ENCODE measurements around the gene STX18. TPM values are rescaled to one million over a fixed set of nuclear protein-coding genes. Genes with fewer than 3 reads are reported as not detected.

The STX18 gene
- 10 to 100 TPM; 30.8 to 33.5 TPM for total RNA-seq

DNA sequence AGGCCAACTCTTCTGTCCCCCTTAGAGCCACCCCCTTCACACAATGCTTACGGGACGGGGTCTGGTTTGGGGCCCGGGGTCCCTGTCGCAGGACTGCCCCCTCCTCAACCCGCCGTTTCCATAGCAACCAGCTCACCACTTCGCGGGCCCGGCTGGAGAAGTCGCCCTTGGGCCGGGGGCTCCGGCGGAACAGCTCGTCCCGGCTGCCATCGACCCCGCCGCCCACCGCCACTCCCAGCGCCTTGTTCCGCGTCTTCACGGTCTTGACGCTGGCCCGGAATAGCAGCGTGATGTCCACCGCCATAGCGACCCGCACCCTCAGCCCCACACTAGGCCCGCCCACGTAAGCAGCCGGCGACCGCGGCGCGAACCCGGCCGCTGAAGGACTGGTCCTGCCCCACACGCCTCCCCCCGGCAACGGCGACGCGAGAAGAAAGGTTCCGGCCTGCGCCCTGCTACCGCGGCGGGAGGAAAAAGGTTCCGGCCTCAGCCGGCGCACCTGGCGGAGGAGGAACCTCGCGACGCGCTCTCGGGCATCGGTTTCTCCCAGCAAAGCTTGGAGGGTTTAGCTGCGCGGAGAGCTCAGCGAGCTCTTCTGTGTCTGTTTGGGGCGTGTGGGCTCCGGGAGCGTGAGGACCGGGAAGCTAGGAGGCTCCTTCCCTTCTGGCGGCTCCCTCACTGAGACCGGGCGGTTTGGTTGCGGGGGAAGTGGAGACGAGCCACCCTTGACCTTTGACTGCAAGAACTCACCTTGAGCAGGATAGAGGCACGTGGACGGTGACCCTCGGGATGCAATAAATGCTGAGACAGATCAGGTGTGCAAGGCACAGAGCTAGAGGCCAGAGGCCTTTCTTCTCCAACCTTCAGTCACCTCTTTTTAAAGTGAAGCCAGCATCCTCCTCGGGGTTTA is at the start of gene STX18:
STX18 (minus strand) TSS at position 388 of the 910 bp plus-strand sequence; CDS start at position 304, 84 bp downstream.
- H3K9me3 Mint-ChIP-seq = no peaks in the 10 kb centered on the region
- H3K27ac Mint-ChIP-seq = peak within 1 kb of the TSS; percentile 89 to 93
- peak; percentile 98 for ATAC-seq

DNA sequence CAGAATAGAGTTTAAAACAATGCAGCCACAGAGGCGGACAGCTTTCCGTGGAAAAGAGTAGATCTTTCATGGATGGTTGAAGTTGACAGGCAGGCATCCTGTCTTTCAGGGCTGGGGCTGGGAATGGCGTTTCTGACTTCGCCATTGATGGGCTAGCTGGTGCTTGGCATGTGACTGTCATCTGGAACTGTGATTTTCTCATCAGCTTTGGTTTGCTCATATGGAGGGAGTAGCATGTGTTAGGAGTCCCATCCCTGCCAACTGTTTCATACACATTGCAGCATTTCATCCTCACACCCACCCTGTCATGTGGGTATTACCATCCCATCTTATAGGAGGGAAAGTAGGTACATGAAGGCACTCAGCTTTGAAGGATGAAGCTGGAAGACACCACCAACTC is 49.2 kb upstream of the STX18 start:
- ATAC-seq = no peak
- H3K9me3 Mint-ChIP-seq = peaks cover 8% of the 10 kb centered on the region
- peaks cover 17% of the 10 kb centered on the region for H3K36me3 Mint-ChIP-seq

More for the DNA sequence above, at the start of gene STX18:
- Mint-ChIP-seq H3K27me3 (no peaks in the 10 kb centered on the region), H3K36me3 (no peaks in the 10 kb centered on the region), H3K4me1 (ENCODE audit: low read depth in 2 of 2) (peaks cover 30 to 34% of the 10 kb centered on the region in 2 donors), H3K4me3 (peak within 1 kb of the TSS; percentile 97)
- DNase-seq (ENCODE audit: low spot score) = peak; percentile 90

DNA sequence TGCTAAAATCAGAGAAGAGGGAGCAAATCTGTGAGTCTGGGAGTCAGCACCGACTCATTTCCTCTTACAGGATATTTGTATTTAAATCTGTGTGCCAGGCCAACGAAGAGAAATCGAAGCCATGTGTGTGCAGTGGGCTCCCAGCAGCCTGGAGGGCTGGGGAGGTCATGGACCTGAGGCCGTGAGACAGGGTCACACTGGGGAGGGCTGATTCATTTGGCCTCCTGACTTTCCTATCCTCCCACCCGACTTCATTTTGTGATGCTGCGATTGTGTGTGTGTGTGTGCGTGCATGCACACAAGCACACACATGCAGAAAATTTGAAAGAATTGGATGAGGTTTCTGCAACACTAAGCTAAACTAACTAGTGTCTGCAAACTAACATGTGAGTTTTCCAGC is 48.7 kb upstream of the STX18 start:
- no peak for ATAC-seq
- Mint-ChIP-seq H3K4me3 (no peak overlapping the region), H3K4me1 (ENCODE audit: low read depth in 2 of 2) (no peaks in the 10 kb centered on the region)

More for the DNA sequence above, 49.2 kb upstream of the STX18 start:
- Mint-ChIP-seq H3K4me1 (ENCODE audit: low read depth in 2 of 2) (no peaks in the 10 kb centered on the region), H3K4me3 (no peak overlapping the region), H3K27ac (no peak overlapping the region), H3K27me3 (no peaks in the 10 kb centered on the region)
- DNase-seq (ENCODE audit: low spot score) = no peak

DNA sequence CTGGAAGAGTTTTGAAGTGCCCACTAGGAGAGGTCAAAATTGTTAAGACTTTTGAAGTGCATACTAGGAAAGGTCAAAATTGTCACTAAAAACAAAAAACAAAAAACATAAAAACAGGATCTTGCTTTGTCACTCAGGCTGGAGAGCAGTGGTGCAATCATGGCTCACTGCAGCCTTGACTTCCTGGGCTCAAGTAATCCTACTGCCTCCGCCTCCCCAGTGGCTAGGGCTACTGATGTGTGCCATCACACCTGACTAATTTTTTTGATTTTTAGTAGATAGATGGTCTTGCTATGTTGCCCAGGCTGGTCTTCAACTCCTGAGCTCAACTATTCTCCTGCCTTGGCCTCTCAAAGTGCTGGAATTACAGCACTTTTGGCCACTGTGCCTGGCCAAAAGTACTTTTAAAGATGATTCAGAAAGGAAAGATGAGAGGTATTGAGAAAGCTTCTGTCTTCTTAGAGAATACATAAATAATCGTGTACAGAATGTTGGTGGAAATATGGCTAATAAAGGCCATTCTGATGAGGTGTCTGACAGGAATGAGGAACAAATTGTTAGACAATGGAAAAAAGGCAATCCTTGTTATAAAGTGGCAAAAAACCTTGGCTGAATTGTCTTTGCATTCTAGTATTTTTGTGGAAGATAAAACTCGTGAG is 43.3 kb upstream of the STX18 start:
- Mint-ChIP-seq H3K4me1 (ENCODE audit: low read depth in 2 of 2) (no peaks in the 10 kb centered on the region), H3K9me3 (peaks cover 3% of the 10 kb centered on the region), H3K36me3 (peaks cover 11% of the 10 kb centered on the region), H3K27ac (no peak overlapping the region), H3K27me3 (no peaks in the 10 kb centered on the region), H3K4me3 (no peak overlapping the region)
- DNase-seq (ENCODE audit: low spot score) (no peak), ATAC-seq (no peak)

More for the DNA sequence above, 48.7 kb upstream of the STX18 start:
- H3K27me3 Mint-ChIP-seq = no peaks in the 10 kb centered on the region
- no peak for DNase-seq (ENCODE audit: low spot score)
- peaks cover 14% of the 10 kb centered on the region for H3K36me3 Mint-ChIP-seq
- no peak overlapping the region for H3K27ac Mint-ChIP-seq
- peaks cover 5% of the 10 kb centered on the region for H3K9me3 Mint-ChIP-seq

DNA sequence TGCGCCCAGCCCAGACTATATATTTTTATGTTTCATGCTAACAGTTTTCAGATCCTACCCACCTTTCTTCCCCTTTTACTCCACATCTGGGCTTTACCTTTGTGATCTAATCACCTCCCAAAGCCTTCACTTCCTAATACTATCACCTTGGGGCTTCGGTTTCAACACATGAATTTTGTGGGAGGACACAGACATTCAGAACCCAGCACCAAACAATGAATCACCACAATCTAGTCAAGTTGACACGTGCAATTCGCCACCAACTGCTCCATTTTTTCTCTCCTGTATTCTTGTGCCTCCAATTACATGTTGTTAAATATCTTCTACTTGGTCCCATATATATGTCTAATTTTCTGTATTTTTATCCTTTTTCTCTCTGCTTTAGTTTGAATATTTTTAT is 41.8 kb upstream of the STX18 start:
- H3K27me3 Mint-ChIP-seq = no peaks in the 10 kb centered on the region
- H3K27ac Mint-ChIP-seq = no peak overlapping the region
- ATAC-seq = no peak
- H3K4me3 Mint-ChIP-seq = no peak overlapping the region
- peaks cover 3% of the 10 kb centered on the region for H3K9me3 Mint-ChIP-seq
- peaks cover 11% of the 10 kb centered on the region for H3K36me3 Mint-ChIP-seq
- no peaks in the 10 kb centered on the region for H3K4me1 Mint-ChIP-seq (ENCODE audit: low read depth in 2 of 2)
- no peak for DNase-seq (ENCODE audit: low spot score)

DNA sequence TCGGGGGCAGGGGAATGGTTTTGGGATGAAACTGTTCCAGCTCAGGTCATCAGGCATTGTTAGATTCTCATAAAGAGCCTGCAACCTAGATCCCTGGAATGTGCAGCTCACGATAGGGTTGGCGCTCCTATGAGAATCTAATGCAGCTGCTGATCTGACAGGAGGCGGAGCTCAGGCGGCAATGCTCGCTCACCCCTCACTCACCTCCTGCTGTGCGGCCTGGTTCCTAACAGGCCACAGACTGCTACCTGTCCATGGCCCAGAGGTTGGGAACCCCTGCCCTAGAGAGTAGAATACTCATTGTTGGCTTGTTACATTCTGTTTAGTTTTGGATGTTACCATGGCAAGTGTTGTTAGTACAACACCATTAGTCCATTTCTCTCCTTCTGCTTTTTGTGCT is 40.8 kb upstream of the STX18 start:
- H3K9me3 Mint-ChIP-seq = peaks cover under 1% of the 10 kb centered on the region
- H3K4me3 Mint-ChIP-seq = no peak overlapping the region
- no peaks in the 10 kb centered on the region for H3K27me3 Mint-ChIP-seq
- H3K36me3 Mint-ChIP-seq = peaks cover 11% of the 10 kb centered on the region
- ATAC-seq (no peak), DNase-seq (ENCODE audit: low spot score) (no peak)
- H3K4me1 Mint-ChIP-seq (ENCODE audit: low read depth in 2 of 2) = no peaks in the 10 kb centered on the region
- no peak overlapping the region for H3K27ac Mint-ChIP-seq

DNA sequence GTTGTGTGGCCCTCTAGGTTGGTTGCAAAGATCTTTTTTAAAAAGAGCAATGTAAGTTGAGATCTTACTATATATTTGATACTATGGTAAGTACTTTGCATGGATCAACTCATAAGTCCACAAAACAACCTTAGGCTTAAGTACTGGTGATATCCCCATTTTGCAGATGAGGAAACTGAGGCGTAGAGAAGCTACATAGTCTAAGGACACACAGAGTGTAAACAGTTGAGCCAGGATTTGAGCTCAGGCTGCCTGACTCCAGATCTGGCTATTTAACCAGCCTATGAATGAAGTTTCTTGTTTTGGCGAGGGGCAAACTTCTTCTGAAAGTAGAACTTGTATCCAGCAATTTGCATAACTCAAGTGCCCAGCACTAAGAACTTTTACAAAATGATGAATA is 38.6 kb upstream of the STX18 start:
- no peaks in the 10 kb centered on the region for H3K9me3 Mint-ChIP-seq
- H3K4me3 Mint-ChIP-seq = no peak overlapping the region
- H3K36me3 Mint-ChIP-seq = peaks cover 3% of the 10 kb centered on the region
- DNase-seq (ENCODE audit: low spot score) = no peak
- H3K27ac Mint-ChIP-seq = no peak overlapping the region
- H3K4me1 Mint-ChIP-seq (ENCODE audit: low read depth in 2 of 2) = peaks cover 6 to 7% of the 10 kb centered on the region in 2 donors
- no peaks in the 10 kb centered on the region for H3K27me3 Mint-ChIP-seq
- ATAC-seq = no peak

DNA sequence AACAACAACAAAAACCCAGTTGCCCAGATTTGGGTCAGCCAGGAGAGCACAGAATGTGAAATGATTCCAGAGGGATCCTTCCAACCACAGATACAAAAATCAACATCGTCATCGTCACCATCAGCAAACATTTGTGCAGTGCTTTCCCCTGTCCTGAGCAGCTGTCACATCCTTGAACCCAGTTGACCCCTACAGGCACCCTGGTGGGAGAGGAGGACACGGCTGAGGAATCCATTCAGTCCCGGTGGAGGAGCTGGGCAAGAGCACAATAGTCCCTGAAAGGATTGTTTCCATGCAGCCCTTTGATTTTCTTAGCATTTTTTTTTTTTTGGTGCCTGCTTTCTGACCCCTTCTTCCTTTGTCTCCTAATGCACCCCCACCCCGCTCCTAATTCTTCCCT is 37.1 kb upstream of the STX18 start:
- Mint-ChIP-seq H3K36me3 (no peaks in the 10 kb centered on the region), H3K4me1 (ENCODE audit: low read depth in 2 of 2) (peaks cover 15 to 18% of the 10 kb centered on the region in 2 donors), H3K27ac (no peak overlapping the region), H3K4me3 (no peak overlapping the region), H3K27me3 (no peaks in the 10 kb centered on the region), H3K9me3 (no peaks in the 10 kb centered on the region)
- no peak for ATAC-seq
- DNase-seq (ENCODE audit: low spot score) = no peak

DNA sequence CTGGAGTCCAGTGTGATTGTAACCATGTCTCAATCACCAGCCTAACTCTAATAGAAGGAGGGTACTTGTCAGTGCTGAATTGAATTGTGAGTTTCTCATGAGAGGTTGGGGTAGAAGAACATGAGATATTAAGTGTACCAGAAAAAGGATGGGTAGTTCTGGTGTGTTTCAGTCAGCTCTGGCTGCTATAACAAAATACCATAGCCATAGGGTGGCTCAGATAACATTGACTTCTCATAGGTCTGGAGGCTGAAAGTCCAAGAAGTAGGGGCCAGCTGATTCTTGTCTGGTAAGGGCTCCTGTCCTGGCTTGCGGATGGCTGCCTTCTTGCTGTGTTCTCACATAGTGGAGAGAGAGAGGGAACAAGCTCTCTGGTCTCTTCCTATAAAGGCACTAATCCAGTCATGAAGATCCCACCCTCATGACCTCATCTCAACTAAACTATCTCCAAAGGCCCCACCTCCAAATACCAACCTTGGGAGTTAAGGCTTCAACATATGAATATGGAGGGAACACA is 35.6 kb upstream of the STX18 start:
- H3K4me1 Mint-ChIP-seq (ENCODE audit: low read depth in 2 of 2) = peaks cover 15 to 18% of the 10 kb centered on the region in 2 donors
- H3K9me3 Mint-ChIP-seq = no peaks in the 10 kb centered on the region
- H3K36me3 Mint-ChIP-seq = no peaks in the 10 kb centered on the region
- ATAC-seq = no peak
- no peak overlapping the region for H3K4me3 Mint-ChIP-seq
- no peak overlapping the region for H3K27ac Mint-ChIP-seq
- H3K27me3 Mint-ChIP-seq = no peaks in the 10 kb centered on the region
- no peak for DNase-seq (ENCODE audit: low spot score)

DNA sequence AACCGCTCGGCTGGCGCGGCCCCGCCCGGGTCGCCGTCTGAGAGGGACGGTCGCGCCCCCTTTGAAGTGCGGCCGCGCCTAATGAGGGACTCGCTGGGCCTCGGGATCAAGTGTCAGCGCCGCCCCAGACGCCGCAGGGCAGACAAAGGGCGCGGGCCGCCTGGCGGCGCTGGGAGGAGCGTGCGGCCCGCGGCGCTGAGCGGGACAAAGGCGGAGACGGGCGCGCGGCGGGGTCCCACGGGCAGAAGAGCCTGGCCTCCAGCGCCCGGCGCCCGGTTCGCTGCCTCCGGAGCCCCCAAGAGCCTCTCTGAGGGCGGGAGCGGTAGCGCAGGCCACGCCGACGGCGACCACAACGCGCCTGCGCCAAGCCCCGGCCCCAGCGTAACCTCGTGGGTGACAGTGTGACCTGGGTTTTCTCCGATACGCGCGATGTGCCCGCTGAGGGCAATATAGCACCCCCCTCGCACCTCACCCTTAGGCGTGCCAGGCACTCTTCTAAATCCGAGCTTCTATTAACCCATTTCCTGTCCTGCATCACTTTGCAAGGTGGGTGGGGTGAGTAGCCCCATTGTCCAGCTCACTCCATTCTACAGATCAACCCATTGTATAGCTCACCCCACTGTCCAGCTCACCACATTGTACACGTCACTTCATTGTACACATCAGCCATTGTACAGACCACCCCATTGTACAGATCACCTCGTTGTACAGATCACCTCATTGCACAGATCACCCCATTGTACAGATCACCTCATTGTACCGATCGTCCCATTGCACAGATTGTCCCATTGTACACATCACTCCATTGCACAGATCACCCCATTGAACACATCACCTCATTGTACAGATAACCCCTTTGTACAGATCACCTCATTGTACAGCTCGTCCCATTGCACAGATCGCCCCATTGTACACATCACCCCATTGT is 33.7 kb upstream of the STX18 start:
- no peak overlapping the region for H3K27ac Mint-ChIP-seq
- H3K27me3 Mint-ChIP-seq = no peaks in the 10 kb centered on the region

DNA sequence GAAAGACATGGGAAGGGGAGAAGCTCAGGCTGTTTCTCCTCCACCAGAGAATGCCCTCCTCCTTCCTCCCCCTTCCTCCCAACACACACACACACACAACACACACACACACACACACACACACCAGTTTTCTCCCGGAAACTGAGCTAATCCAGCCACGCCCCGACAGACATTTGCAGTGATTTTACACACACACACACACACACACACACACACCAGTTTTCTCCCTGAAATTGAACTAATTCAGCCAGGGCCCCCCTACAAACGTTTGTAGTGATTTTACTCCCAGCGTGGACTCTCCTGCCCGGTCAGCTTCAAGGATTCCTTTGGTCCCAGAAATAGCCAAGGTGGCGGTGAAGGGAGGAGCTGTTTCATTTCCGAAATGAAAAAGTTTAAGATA is 32.9 kb upstream of the STX18 start:
- Mint-ChIP-seq H3K36me3 (no peaks in the 10 kb centered on the region), H3K27ac (no peak overlapping the region), H3K27me3 (no peaks in the 10 kb centered on the region), H3K4me3 (peak overlapping the region; percentile 74), H3K4me1 (ENCODE audit: low read depth in 2 of 2) (peaks cover 15 to 18% of the 10 kb centered on the region in 2 donors), H3K9me3 (no peaks in the 10 kb centered on the region)
- ATAC-seq (no peak), DNase-seq (ENCODE audit: low spot score) (no peak)

More for the DNA sequence above, 33.7 kb upstream of the STX18 start:
- Mint-ChIP-seq H3K4me3 (peak overlapping the region; percentile 74), H3K36me3 (no peaks in the 10 kb centered on the region), H3K9me3 (no peaks in the 10 kb centered on the region), H3K4me1 (ENCODE audit: low read depth in 2 of 2) (peaks cover 15 to 18% of the 10 kb centered on the region in 2 donors)
- peak; percentile 86 to 89 for ATAC-seq
- peak; percentile 76 for DNase-seq (ENCODE audit: low spot score)

DNA sequence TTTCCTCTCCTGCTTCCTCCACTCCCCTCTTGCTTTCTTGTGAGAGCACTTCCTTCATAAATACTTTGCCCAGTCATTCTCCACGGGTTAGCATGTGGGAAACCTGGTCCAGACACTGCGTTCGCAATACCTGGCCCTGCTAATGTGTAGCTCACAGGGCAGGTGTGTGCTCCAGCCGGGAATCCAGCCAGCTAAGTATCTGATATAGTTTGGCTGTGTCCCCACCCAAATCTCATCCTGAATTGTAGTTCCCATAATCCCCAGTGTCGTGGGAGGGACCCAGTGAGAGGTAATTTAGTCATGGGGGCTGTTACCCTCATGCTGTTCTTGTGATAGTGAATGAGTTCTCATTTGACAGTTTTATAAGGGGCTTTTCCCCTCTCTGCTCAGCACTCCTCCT is 32.2 kb upstream of the STX18 start:
- DNase-seq (ENCODE audit: low spot score) (no peak), ATAC-seq (no peak)
- Mint-ChIP-seq H3K36me3 (no peaks in the 10 kb centered on the region), H3K27me3 (no peaks in the 10 kb centered on the region), H3K4me3 (peak overlapping the region; percentile 74), H3K27ac (no peak overlapping the region), H3K9me3 (no peaks in the 10 kb centered on the region), H3K4me1 (ENCODE audit: low read depth in 2 of 2) (peaks cover 15 to 18% of the 10 kb centered on the region in 2 donors)

DNA sequence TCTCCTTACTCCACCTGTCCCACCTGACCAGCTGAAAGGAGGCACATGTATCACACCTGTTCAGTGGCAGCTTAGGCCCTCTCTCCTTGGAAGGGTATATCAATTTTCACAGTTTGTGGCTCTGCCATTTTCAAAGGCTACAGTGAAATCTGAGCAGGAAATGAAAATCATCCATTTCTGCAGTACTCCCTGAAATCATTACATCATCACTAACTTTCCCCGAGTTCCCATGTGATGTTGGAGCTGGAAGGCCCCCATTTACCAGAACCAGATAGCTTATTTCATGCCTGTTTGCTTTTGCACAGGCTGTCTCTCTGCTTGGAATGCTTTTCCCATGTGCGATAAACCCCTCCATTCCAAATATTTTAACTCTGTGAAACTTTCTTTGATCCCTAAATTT is 31.0 kb upstream of the STX18 start:
- DNase-seq (ENCODE audit: low spot score) = no peak
- ATAC-seq = no peak
- peaks cover 15 to 18% of the 10 kb centered on the region in 2 donors for H3K4me1 Mint-ChIP-seq (ENCODE audit: low read depth in 2 of 2)
- no peak overlapping the region for H3K27ac Mint-ChIP-seq
- H3K27me3 Mint-ChIP-seq = no peaks in the 10 kb centered on the region
- no peaks in the 10 kb centered on the region for H3K9me3 Mint-ChIP-seq
- H3K4me3 Mint-ChIP-seq = no peak overlapping the region
- no peaks in the 10 kb centered on the region for H3K36me3 Mint-ChIP-seq

All from natural killer cell treated with Interleukin-12 subunit alpha and Interleukin-12 subunit beta and Interleukin-15 and Interleukin-18, amount 100 ng/mL, for 72 hours (primary cell).